Upper lobe of left lung (tissue), 4 donors: ENCODE results near the gene DCANP1.

Experiments used
- CTCF ChIP-seq, 6 experiments: fragments of 450-650 bp in 4 of 6; fragments of 200-600 bp in 2 of 6; sonication (generic) in 2 of 6; IDR thresholded peaks; one replicate each; pipeline ENCODE4 v1.5.1; 2016 to 2019; ENCODE audit warnings: antibody characterized with exemption in 6 of 6
- EP300 ChIP-seq, 4 donors: sonication (generic); formaldehyde crosslinking; IDR thresholded peaks; one replicate each; pipeline ENCODE4 v1.5.1; 2017; ENCODE audit warnings: antibody characterized with exemption in 4 of 4, control low read depth in 2 of 4
- POLR2A ChIP-seq, 4 donors: fragments of 450-650 bp; IDR thresholded peaks; one replicate each; pipeline ENCODE4 v1.5.1; 2016 to 2017; ENCODE audit warnings: antibody characterized with exemption in 4 of 4, mild to moderate bottlenecking in 2 of 4
- POLR2AphosphoS5 ChIP-seq, 2 donors: sonication (generic); formaldehyde crosslinking; IDR thresholded peaks; one replicate each; pipeline ENCODE4 v1.5.1; 2017; ENCODE audit warnings: antibody characterized with exemption in 2 of 2

- TF ChIP-seq POLR2A (IDR thresholded peaks at IDR 0.05) = no peak
- TF ChIP-seq EP300 (IDR thresholded peaks at IDR 0.05) = no peak
- no peak for TF ChIP-seq CTCF (IDR thresholded peaks at IDR 0.05)
- no peak for TF ChIP-seq POLR2AphosphoS5 (IDR thresholded peaks at IDR 0.05)
Measured at GRCh38 chr5:135430135-135430437, 17.1 kb downstream of the DCANP1 start.
